Measurements from ENCODE around the gene TPT1. TPM values are rescaled to one million over a fixed set of nuclear protein-coding genes. Genes with fewer than 3 reads are reported as not detected.

The TPT1 gene
- total and polyA plus RNA-seq, 2 experiments from 2014 or later, result 1,047 to 6,453 TPM

DNA sequence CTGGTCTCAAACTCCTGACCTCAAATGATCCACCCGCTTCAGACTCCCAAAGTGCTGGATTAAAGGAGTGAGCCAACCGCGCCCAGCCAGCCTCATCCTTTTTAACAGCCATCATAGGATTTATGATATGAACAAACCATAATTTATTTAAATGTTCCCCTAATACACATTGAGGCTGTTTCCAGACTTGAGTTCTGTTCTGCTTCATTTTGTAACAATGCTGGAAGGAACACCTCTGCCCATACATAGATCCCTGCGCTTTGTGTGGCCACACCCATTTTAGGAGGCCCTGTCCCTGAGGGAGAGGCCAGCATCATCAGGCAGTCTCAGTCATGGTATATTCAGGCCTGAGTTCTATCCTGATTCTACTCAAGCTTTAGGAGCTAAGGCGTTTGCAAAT lies 35.9 kb downstream of the TPT1 start:
- Histone ChIP-seq H3K4me1 (ENCODE audit: insufficient read depth) (no peaks in the 10 kb centered on the region), H3K4me2 (no peak overlapping the region), H3K79me2 (no peaks in the 10 kb centered on the region), H2AFZ (no peak overlapping the region), H3K9me3 (ENCODE audit: low read depth) (no peaks in the 10 kb centered on the region), H3K27me3 (no peaks in the 10 kb centered on the region), H3K27ac (no peak overlapping the region), H3K9me2 (replicated peaks; ENCODE audit: insufficient read depth) (no peaks in the 10 kb centered on the region), H3K36me3 (replicated peaks; ENCODE audit: insufficient read depth, low read depth) (no peaks in the 10 kb centered on the region), H4K20me1 (ENCODE audit: insufficient read depth, poor library complexity, severe bottlenecking) (no peaks in the 10 kb centered on the region), H3K4me3 (no peak overlapping the region)
- no peak for DNase-seq (ENCODE audit: low spot score)
- 81% methylated on average over 5 of the region's 5 CpGs for WGBS (ENCODE audit: low lambda C conversion rate, missing lambda C conversion rate)
- TF ChIP-seq EZH2phosphoT487 (IDR thresholded peaks at IDR 0.05; ENCODE audit: low read depth, severe bottlenecking, unreplicated experiment) (no peak), CTCF (IDR thresholded peaks at IDR 0.05; ENCODE audit: poor library complexity) (no peak), EZH2 (IDR thresholded peaks at IDR 0.05; ENCODE audit: borderline replicate concordance) (no peak)

DNA sequence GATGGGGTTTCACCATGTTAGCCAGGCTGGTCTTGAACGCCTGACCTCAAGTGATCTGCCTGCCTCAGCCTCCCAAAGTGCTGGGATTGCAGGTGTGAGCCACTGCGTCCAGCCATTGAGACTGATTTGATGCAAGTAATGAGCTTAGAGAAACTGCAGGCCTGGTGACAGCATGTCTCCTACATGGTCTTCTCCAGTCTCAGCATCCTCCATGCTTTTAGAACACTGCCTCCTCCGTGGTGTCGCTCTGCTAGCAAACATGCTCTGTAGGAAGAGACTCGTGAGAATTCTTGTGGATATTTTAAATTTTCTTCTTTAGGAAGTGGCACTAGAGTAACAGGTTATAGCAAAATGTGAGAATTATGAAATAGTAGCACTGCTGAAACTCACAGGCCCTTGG lies 37.1 kb downstream of the TPT1 start:
- H4K20me1 ChIP-seq (ENCODE audit: insufficient read depth, poor library complexity, severe bottlenecking), result no peaks in the 10 kb centered on the region
- no peak overlapping the region for H3K4me3 ChIP-seq
- H3K9me2 ChIP-seq (replicated peaks; ENCODE audit: insufficient read depth), result no peaks in the 10 kb centered on the region
- TF ChIP-seq CTCF (IDR thresholded peaks at IDR 0.05; ENCODE audit: poor library complexity) (no peak), EZH2 (IDR thresholded peaks at IDR 0.05; ENCODE audit: borderline replicate concordance) (no peak), EZH2phosphoT487 (IDR thresholded peaks at IDR 0.05; ENCODE audit: low read depth, severe bottlenecking, unreplicated experiment) (no peak)
- no peak overlapping the region for H2AFZ ChIP-seq
- no peak overlapping the region for H3K4me2 ChIP-seq
- DNase-seq (ENCODE audit: low spot score), result no peak
- WGBS (ENCODE audit: low lambda C conversion rate, missing lambda C conversion rate), result 94% methylated on average over 5 of the region's 5 CpGs
- H3K9me3 ChIP-seq (ENCODE audit: low read depth), result no peaks in the 10 kb centered on the region
- no peaks in the 10 kb centered on the region for H3K4me1 ChIP-seq (ENCODE audit: insufficient read depth)
- no peaks in the 10 kb centered on the region for H3K27me3 ChIP-seq
- no peaks in the 10 kb centered on the region for H3K36me3 ChIP-seq (replicated peaks; ENCODE audit: insufficient read depth, low read depth)
- H3K27ac ChIP-seq, result no peak overlapping the region
- no peaks in the 10 kb centered on the region for H3K79me2 ChIP-seq

DNA sequence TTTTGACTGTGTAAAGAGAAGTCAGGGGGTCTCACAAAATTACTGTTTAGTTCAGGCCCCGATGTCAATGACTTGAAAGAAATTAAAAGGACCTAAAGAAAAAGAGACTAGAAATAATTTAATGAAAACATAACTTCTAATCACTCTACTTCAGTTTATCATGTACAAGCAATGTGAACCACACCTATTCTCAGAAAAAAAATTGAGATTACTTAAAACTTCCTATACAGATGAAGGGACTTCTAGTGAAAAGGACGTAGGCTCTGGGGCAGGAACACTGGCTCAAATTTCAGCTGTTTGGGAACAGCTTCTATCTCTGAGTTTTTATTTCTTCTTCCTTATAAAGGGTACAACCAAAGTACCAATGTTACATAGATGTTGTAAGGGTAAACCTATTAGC lies 38.0 kb downstream of the TPT1 start:
- no peaks in the 10 kb centered on the region for H3K27me3 ChIP-seq
- H3K4me2 ChIP-seq, result no peak overlapping the region
- DNase-seq (ENCODE audit: low spot score), result no peak
- no peaks in the 10 kb centered on the region for H3K9me3 ChIP-seq (ENCODE audit: low read depth)
- no peak overlapping the region for H3K4me3 ChIP-seq
- no peaks in the 10 kb centered on the region for H3K36me3 ChIP-seq (replicated peaks; ENCODE audit: insufficient read depth, low read depth)
- H4K20me1 ChIP-seq (ENCODE audit: insufficient read depth, poor library complexity, severe bottlenecking), result no peaks in the 10 kb centered on the region
- H2AFZ ChIP-seq, result no peak overlapping the region
- H3K79me2 ChIP-seq, result no peaks in the 10 kb centered on the region
- H3K4me1 ChIP-seq (ENCODE audit: insufficient read depth), result no peaks in the 10 kb centered on the region
- no peak overlapping the region for H3K27ac ChIP-seq
- 78% methylated on average over 2 of the region's 2 CpGs for WGBS (ENCODE audit: low lambda C conversion rate, missing lambda C conversion rate)
- TF ChIP-seq EZH2phosphoT487 (IDR thresholded peaks at IDR 0.05; ENCODE audit: low read depth, severe bottlenecking, unreplicated experiment) (no peak), EZH2 (IDR thresholded peaks at IDR 0.05; ENCODE audit: borderline replicate concordance) (no peak)
- H3K9me2 ChIP-seq (replicated peaks; ENCODE audit: insufficient read depth), result no peaks in the 10 kb centered on the region

DNA sequence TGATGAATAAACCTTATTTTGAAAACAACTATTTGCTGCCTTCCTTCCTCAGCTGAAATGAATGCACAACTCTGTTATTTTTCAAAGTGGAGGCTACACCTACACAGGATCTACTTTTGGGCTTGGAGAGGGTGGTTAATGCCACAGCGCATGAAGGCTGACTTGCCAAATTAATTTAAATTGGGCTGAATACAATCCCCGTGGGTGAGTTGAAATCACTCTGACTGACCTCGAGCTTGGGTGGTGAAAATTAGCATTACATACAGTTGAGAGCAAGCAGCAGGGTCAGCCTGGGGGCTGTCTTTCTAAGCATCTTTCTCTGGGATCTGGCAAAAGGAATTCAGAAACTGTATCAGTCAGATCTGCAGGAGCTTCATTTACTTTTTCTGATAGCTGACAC lies 38.5 kb downstream of the TPT1 start:
- no peak overlapping the region for H2AFZ ChIP-seq
- no peaks in the 10 kb centered on the region for H3K27me3 ChIP-seq
- WGBS (ENCODE audit: low lambda C conversion rate, missing lambda C conversion rate), result 30% methylated on average over 3 of the region's 3 CpGs
- H3K27ac ChIP-seq, result no peak overlapping the region
- no peaks in the 10 kb centered on the region for H3K79me2 ChIP-seq
- H3K4me2 ChIP-seq, result no peak overlapping the region
- H3K9me3 ChIP-seq (ENCODE audit: low read depth), result no peaks in the 10 kb centered on the region
- H3K4me1 ChIP-seq (ENCODE audit: insufficient read depth), result no peaks in the 10 kb centered on the region
- H3K36me3 ChIP-seq (replicated peaks; ENCODE audit: insufficient read depth, low read depth), result no peaks in the 10 kb centered on the region
- DNase-seq (ENCODE audit: low spot score), result no peak
- H3K4me3 ChIP-seq, result no peak overlapping the region
- no peaks in the 10 kb centered on the region for H4K20me1 ChIP-seq (ENCODE audit: insufficient read depth, poor library complexity, severe bottlenecking)
- H3K9me2 ChIP-seq (replicated peaks; ENCODE audit: insufficient read depth), result no peaks in the 10 kb centered on the region
- TF ChIP-seq CTCF (IDR thresholded peaks at IDR 0.05; ENCODE audit: poor library complexity) (no peak), EZH2phosphoT487 (IDR thresholded peaks at IDR 0.05; ENCODE audit: low read depth, severe bottlenecking, unreplicated experiment) (no peak), EZH2 (IDR thresholded peaks at IDR 0.05; ENCODE audit: borderline replicate concordance) (no peak)
